NCI-H1417 treated with DMSO at 0.1 percent for 48 hours (cell line): ENCODE measurements around the gene MTUS2.

Experiments
- DNase-seq: peaks from one replicate; lab custom pipeline; 2025; lab: John Stamatoyannopoulos, UW

MTUS2 gene

GRCh38 chr13:29508130-29508875 is 688.2 kb downstream of the MTUS2 start:
- no peak for DNase-seq

- DNase-seq = no peak
Observed at GRCh38 chr13:29508876-29509252, 688.7 kb downstream of the MTUS2 start.

GRCh38 chr13:29509999-29510589 is 690.0 kb downstream of the MTUS2 start:
- no peak for DNase-seq

- DNase-seq = no peak
Observed at GRCh38 chr13:29510651-29511084, 690.5 kb downstream of the MTUS2 start.

- no peak for DNase-seq
Observed at GRCh38 chr13:29511106-29511796, 691.1 kb downstream of the MTUS2 start.

- DNase-seq = no peak
Observed at GRCh38 chr13:29511980-29512379, 691.8 kb downstream of the MTUS2 start.

- no peak for DNase-seq
Observed at GRCh38 chr13:29513002-29513980, 693.2 kb downstream of the MTUS2 start.

GRCh38 chr13:29513981-29514719 is 694.0 kb downstream of the MTUS2 start:
- DNase-seq = no peak

GRCh38 chr13:29514720-29515310 is 694.7 kb downstream of the MTUS2 start:
- DNase-seq = no peak

GRCh38 chr13:29515372-29515771 is 695.2 kb downstream of the MTUS2 start:
- no peak for DNase-seq

GRCh38 chr13:29516012-29516411 is 695.9 kb downstream of the MTUS2 start:
- DNase-seq = no peak

- no peak for DNase-seq
Observed at GRCh38 chr13:29516880-29517279, 696.7 kb downstream of the MTUS2 start.

GRCh38 chr13:29519921-29520320 is 699.8 kb downstream of the MTUS2 start:
- no peak for DNase-seq

GRCh38 chr13:29520671-29521070 is 700.5 kb downstream of the MTUS2 start:
- DNase-seq = no peak

GRCh38 chr13:29521336-29521735 is 701.2 kb downstream of the MTUS2 start:
- DNase-seq = no peak

- DNase-seq = no peak
Observed at GRCh38 chr13:29522044-29522685, 702.0 kb downstream of the MTUS2 start.

GRCh38 chr13:29523199-29523961 is 703.2 kb downstream of the MTUS2 start:
- no peak for DNase-seq

- no peak for DNase-seq
Observed at GRCh38 chr13:29524176-29524575, 704.0 kb downstream of the MTUS2 start.

GRCh38 chr13:29524641-29525040 is 704.5 kb downstream of the MTUS2 start:
- no peak for DNase-seq

- no peak for DNase-seq
Observed at GRCh38 chr13:29525757-29526156, 705.6 kb downstream of the MTUS2 start.
